K562 (cell line): ENCODE measurements around the gene VPS4B. TPM values are rescaled to one million over a fixed set of nuclear protein-coding genes. Genes with fewer than 3 reads are reported as not detected.

Experiments used
- CBFA2T2 ChIP-seq: fragments of 450-650 bp; conservative IDR thresholded peaks from 2 replicates; pipeline ENCODE4 v1.6.1; 2017; ENCODE audit warnings: mild to moderate bottlenecking
- DDX20 ChIP-seq: fragments of 450-650 bp; IDR thresholded peaks from 2 replicates; pipeline ENCODE4 v1.6.1; 2016; ENCODE audit warnings: missing genetic modification characterization, low read depth, mild to moderate bottlenecking, missing compliant biosample characterization, moderate library complexity
- GATAD2B ChIP-seq: fragments of 450-650 bp; IDR thresholded peaks from 2 replicates; pipeline ENCODE4 v1.6.1; 2017; ENCODE audit warnings: mild to moderate bottlenecking, borderline replicate concordance
- IRF2 ChIP-seq: sonication (generic); formaldehyde crosslinking; IDR thresholded peaks from 2 replicates; pipeline ENCODE4 v1.8.1; 2022; ENCODE audit warnings: mild to moderate bottlenecking, missing genetic modification reagents
- KLF6 ChIP-seq: fragments of 250-450 bp; sonication (Bioruptor Pico); IDR thresholded peaks from 2 replicates; pipeline ENCODE4 v1.4.0; 2020; ENCODE audit warnings: mild to moderate bottlenecking, moderate library complexity, borderline replicate concordance
- NCOA6 ChIP-seq: fragments of 450-650 bp; IDR thresholded peaks from 2 replicates; pipeline ENCODE4 v1.6.1; 2017; ENCODE audit warnings: mild to moderate bottlenecking
- PBX2 ChIP-seq, 2 experiments: IDR thresholded peaks in 1 of 2; conservative IDR thresholded peaks in 1 of 2; 2 replicates each; pipeline ENCODE4 v1.6.1; 2016; ENCODE audit warnings: low read depth in 2 of 2, mild to moderate bottlenecking in 1 of 2, missing compliant biosample characterization in 1 of 2, missing genetic modification characterization in 1 of 2, moderate library complexity in 1 of 2
- RBM22 ChIP-seq: fragments of 200-400 bp; formaldehyde crosslinking; IDR thresholded peaks from 2 replicates; pipeline ENCODE4 v1.6.1; 2018; ENCODE audit warnings: low read length, low read depth; ENCODE audit not compliant: poor library complexity, severe bottlenecking
- SMARCA5 ChIP-seq: fragments of 450-650 bp; IDR thresholded peaks from 2 replicates; pipeline ENCODE4 v1.6.1; 2016
- SNIP1 ChIP-seq: fragments of 450-650 bp; IDR thresholded peaks from 2 replicates; pipeline ENCODE4 v1.7.1; 2017; ENCODE audit warnings: low read depth, mild to moderate bottlenecking
- TAF9B ChIP-seq: fragments of 450-650 bp; IDR thresholded peaks from 2 replicates; pipeline ENCODE4 v1.6.1; 2018; ENCODE audit warnings: mild to moderate bottlenecking; ENCODE audit not compliant: partially characterized antibody
- THRAP3 ChIP-seq: fragments of 450-650 bp; IDR thresholded peaks from 2 replicates; pipeline ENCODE4 v1.6.1; 2016; ENCODE audit warnings: mild to moderate bottlenecking, inconsistent platforms, borderline replicate concordance
- TRIM28 ChIP-seq: fragments of 450-650 bp; IDR thresholded peaks from 2 replicates; pipeline ENCODE4 v1.6.1; 2017
- ZC3H11A ChIP-seq: IDR thresholded peaks from 2 replicates; pipeline ENCODE4 v1.6.1; 2012; ENCODE audit warnings: low read depth, low read length, improper control_type of control experiment
- ZMIZ1 ChIP-seq, 2 experiments: fragments of 150-350 bp in 1 of 2; IDR thresholded peaks; 2 replicates each; pipeline ENCODE4 v1.6.1; 2012 to 2016; ENCODE audit warnings: low read depth in 2 of 2, low read length in 2 of 2, mild to moderate bottlenecking in 1 of 2, moderate library complexity in 1 of 2
- ZNF133 ChIP-seq: fragments of 250-450 bp; sonication (Bioruptor Pico); IDR thresholded peaks from 2 replicates; pipeline ENCODE4 v1.4.0; 2020; ENCODE audit warnings: mild to moderate bottlenecking
- polyA plus RNA-seq, 8 experiments: library from polyadenylated mRNA; depleted of rRNA in 4 of 8; stranded (reverse) in 5 of 8; unstranded in 3 of 8; fragments of >200 nt; fragmentation: Nextera tagmentation in 2 of 8; fragmentation: Illumina TruSeq in 1 of 8; extraction: Ambion mirVana in 2 of 8; extraction: Trizol in 1 of 8; gene quantifications; 2 replicates each; pipeline versions ENCODE4 v1.2.1 to v1.2.3, GENCODE V29; 2011 to 2014; ENCODE audit warnings: inconsistent platforms in 1 of 8, missing spikeins in 1 of 8
- total RNA-seq, 7 experiments: library from RNA; depleted of rRNA in 6 of 7; stranded (reverse); fragments of >200 nt in 6 of 7; fragmentation: Illumina TruSeq in 2 of 7; extraction: Trizol in 2 of 7; gene quantifications; 2 replicates each; pipeline versions ENCODE4 v1.2.1 to v1.2.3, GENCODE V29; 2011 to 2021; ENCODE audit warnings: low replicate concordance in 1 of 7

VPS4B gene
- total and polyA plus RNA-seq, 9 of the 15 experiments (the other 6 are each of a cell fraction or from before 2014, with no cell fraction given): 7.3 to 16.4 (median 10.4) TPM

- TF ChIP-seq ZMIZ1 (IDR thresholded peaks at IDR 0.05; ENCODE audit: low read depth in 2 of 2, low read length in 2 of 2) (no peak), ZNF133 (CRISPR knock-in tag) (no peak), PBX2 (CRISPR knock-in tag; IDR thresholded peaks at IDR 0.05; ENCODE audit: low read depth) (no peak), PBX2 (tag; conservative IDR thresholded peaks at IDR 0.05; ENCODE audit: low read depth) (0 out of 2 replicates have a peak, but pooled peaks have one; percentile 16), CBFA2T2 (no peak), NCOA6 (no peak), GATAD2B (peak; percentile 33; the same call in 1 of the 2 replicates), IRF2 (no peak), TAF9B (no peak), ZC3H11A (no peak), SMARCA5 (no peak), SNIP1 (no peak), TRIM28 (no peak), DDX20 (tag) (no peak), RBM22 (no peak), THRAP3 (no peak), KLF6 (CRISPR knock-in tag) (no peak)
Observed at GRCh38 chr18:63422087-63422863, at the start of gene VPS4B (continued).
